K562 treated with DMSO at 1 percent for 12 hours (cell line): Measurements from ENCODE around the gene DCAF8L1. TPM values are rescaled to one million over a fixed set of nuclear protein-coding genes. Genes with fewer than 3 reads are reported as not detected.

Source experiments
- total RNA-seq: library from RNA; unstranded; fragments of 300-600 nt; gene quantifications from 2 replicates; pipeline ENCODE4 v1.2.3, GENCODE V29; 2022; ENCODE audit not compliant: insufficient read depth

DCAF8L1 gene
- not detected in 2 replicates for total RNA-seq

DNA sequence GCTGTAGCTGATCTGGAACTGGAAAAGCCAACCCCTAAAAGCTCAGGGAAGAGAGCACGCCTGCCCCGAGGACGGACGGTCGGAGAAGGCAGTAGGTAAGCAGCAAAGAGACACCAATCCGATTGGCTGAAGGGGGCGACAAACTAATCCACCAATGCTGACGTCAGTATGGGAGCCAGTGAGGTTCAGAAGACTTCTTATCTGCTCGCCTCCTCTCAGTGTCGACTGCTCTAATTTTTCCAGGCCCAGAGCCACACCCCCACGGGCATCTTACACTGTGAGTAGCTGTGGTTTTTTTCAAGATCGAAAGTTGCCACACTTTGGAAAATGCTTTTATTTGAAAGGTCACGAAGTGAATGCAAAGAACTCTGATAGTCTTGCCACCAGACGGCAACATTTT is at the start of gene DCAF8L1:
Gene DCAF8L1, minus strand, starts transcription at position 101 of the 400 bp plus-strand sequence. CDS start 115 bp downstream, outside the sequence.

Other genes starting within 250 kb of the DCAF8L1 start
- gene MAGEB10, start 173.5 kb downstream of the DCAF8L1 start, total RNA-seq, result 0.67 and 1.2 TPM in 2 replicates